HepG2 (cell line): ENCODE measurements around the gene PRKAR1A. TPM values are rescaled to one million over a fixed set of nuclear protein-coding genes. Genes with fewer than 3 reads are reported as not detected.

Source experiments
- ADNP ChIP-seq: sonication (generic); formaldehyde crosslinking; IDR thresholded peaks from 2 replicates; pipeline ENCODE4 v1.4.0; 2020; ENCODE audit warnings: missing genetic modification reagents
- ARNTL ChIP-seq: sonication (generic); formaldehyde crosslinking; IDR thresholded peaks from 2 replicates; pipeline ENCODE4 v1.4.0; 2020; ENCODE audit warnings: mild to moderate bottlenecking, missing genetic modification reagents
- BATF2 ChIP-seq: sonication (generic); formaldehyde crosslinking; IDR thresholded peaks from 2 replicates; pipeline ENCODE4 v1.8.0; 2022; ENCODE audit warnings: mild to moderate bottlenecking, missing genetic modification reagents, moderate library complexity
- HOXA7 ChIP-seq: sonication (generic); formaldehyde crosslinking; IDR thresholded peaks from 2 replicates; pipeline ENCODE4 v1.8.1; 2022; ENCODE audit warnings: mild to moderate bottlenecking, missing genetic modification reagents, moderate library complexity
- KAT2B ChIP-seq: fragments of 150-350 bp; IDR thresholded peaks from 2 replicates; pipeline ENCODE4 v1.6.1; 2014; ENCODE audit warnings: low read depth, low read length, borderline replicate concordance
- MYNN ChIP-seq: sonication (generic); formaldehyde crosslinking; IDR thresholded peaks from 2 replicates; pipeline ENCODE4 v1.4.0; 2020; ENCODE audit warnings: mild to moderate bottlenecking, low read depth, missing genetic modification reagents
- PCBP2 ChIP-seq: fragments of 200-400 bp; formaldehyde crosslinking; optimal IDR thresholded peaks from 2 replicates; pipeline ENCODE3; 2018; ENCODE audit warnings: low read length, low read depth; ENCODE audit not compliant: poor library complexity, severe bottlenecking
- RARG ChIP-seq: sonication (generic); formaldehyde crosslinking; IDR thresholded peaks from 2 replicates; pipeline ENCODE4 v1.4.0; 2020; ENCODE audit warnings: low read depth, mild to moderate bottlenecking, missing genetic modification reagents
- REXO4 ChIP-seq: sonication (generic); formaldehyde crosslinking; IDR thresholded peaks from 2 replicates; pipeline ENCODE4 v1.8.0; 2022; ENCODE audit warnings: missing genetic modification reagents, mild to moderate bottlenecking, borderline replicate concordance
- SNAPC4 ChIP-seq: sonication (generic); formaldehyde crosslinking; IDR thresholded peaks from 2 replicates; pipeline ENCODE4 v1.4.0; 2020; ENCODE audit warnings: mild to moderate bottlenecking, missing genetic modification reagents
- TARDBP ChIP-seq: sonication (generic); formaldehyde crosslinking; IDR thresholded peaks from 2 replicates; pipeline ENCODE4 v1.8.0; 2022; ENCODE audit warnings: mild to moderate bottlenecking, missing genetic modification reagents
- TBL1XR1 ChIP-seq: fragments of 150-350 bp; IDR thresholded peaks from 2 replicates; pipeline ENCODE4 v1.6.1; 2014; ENCODE audit warnings: borderline replicate concordance, low read length; ENCODE audit not compliant: partially characterized antibody
- TBP ChIP-seq: sonication (generic); formaldehyde crosslinking; IDR thresholded peaks from 2 replicates; pipeline ENCODE4 v1.5.0; 2020; ENCODE audit warnings: missing genetic modification reagents
- ZGPAT ChIP-seq: IDR thresholded peaks from 2 replicates; pipeline ENCODE4 v1.6.1; 2016; ENCODE audit warnings: mild to moderate bottlenecking
- ZNF547 ChIP-seq: sonication (generic); formaldehyde crosslinking; IDR thresholded peaks from 2 replicates; pipeline ENCODE4 v1.5.1; 2020; ENCODE audit warnings: mild to moderate bottlenecking, missing genetic modification reagents
- ZNF557 ChIP-seq: sonication (generic); formaldehyde crosslinking; IDR thresholded peaks from 2 replicates; pipeline ENCODE4 v1.4.0; 2020; ENCODE audit warnings: missing genetic modification reagents
- ZNF576 ChIP-seq: sonication (generic); formaldehyde crosslinking; IDR thresholded peaks from 2 replicates; pipeline ENCODE4 v1.4.0; 2020; ENCODE audit warnings: mild to moderate bottlenecking, missing genetic modification reagents
- ZNF598 ChIP-seq: sonication (generic); formaldehyde crosslinking; IDR thresholded peaks from 2 replicates; pipeline ENCODE4 v1.5.1; 2020; ENCODE audit warnings: mild to moderate bottlenecking, missing genetic modification reagents, borderline replicate concordance
- ZNF616 ChIP-seq: sonication (generic); formaldehyde crosslinking; IDR thresholded peaks from 2 replicates; pipeline ENCODE4 v1.5.0; 2020; ENCODE audit warnings: low read depth, mild to moderate bottlenecking, missing genetic modification reagents
- polyA plus RNA-seq, 8 experiments: library from polyadenylated mRNA; depleted of rRNA in 3 of 8; stranded (reverse) in 7 of 8; unstranded in 1 of 8; fragments of >200 nt; fragmentation: Illumina TruSeq in 4 of 8; extraction: Trizol in 4 of 8; gene quantifications; 2 replicates each; pipeline versions ENCODE4 v1.2.1 to v1.2.3, GENCODE V29; 2011 to 2016; ENCODE audit warnings: low read depth in 4 of 8, missing spikeins in 1 of 8, mixed read lengths in 1 of 8; ENCODE audit not compliant: insufficient read depth in 1 of 8
- total RNA-seq, 5 experiments: library from RNA; depleted of rRNA; stranded (reverse); fragments of >200 nt; fragmentation: Illumina TruSeq; extraction: Trizol; gene quantifications; 2 replicates each; pipeline ENCODE4 v1.2.3, GENCODE V29; 2016; ENCODE audit warnings: low read depth in 1 of 5
- TF ChIP-seq, protein P1 (sequence below): IDR thresholded peaks from 2 replicates; pipeline ENCODE4 v1.6.1; 2016; ENCODE audit warnings: low read depth, control low read depth

PRKAR1A gene
- total and polyA plus RNA-seq, 2 of the 13 experiments (the other 11 are each of a cell fraction or from before 2014, with no cell fraction given): 265 to 266 TPM

DNA sequence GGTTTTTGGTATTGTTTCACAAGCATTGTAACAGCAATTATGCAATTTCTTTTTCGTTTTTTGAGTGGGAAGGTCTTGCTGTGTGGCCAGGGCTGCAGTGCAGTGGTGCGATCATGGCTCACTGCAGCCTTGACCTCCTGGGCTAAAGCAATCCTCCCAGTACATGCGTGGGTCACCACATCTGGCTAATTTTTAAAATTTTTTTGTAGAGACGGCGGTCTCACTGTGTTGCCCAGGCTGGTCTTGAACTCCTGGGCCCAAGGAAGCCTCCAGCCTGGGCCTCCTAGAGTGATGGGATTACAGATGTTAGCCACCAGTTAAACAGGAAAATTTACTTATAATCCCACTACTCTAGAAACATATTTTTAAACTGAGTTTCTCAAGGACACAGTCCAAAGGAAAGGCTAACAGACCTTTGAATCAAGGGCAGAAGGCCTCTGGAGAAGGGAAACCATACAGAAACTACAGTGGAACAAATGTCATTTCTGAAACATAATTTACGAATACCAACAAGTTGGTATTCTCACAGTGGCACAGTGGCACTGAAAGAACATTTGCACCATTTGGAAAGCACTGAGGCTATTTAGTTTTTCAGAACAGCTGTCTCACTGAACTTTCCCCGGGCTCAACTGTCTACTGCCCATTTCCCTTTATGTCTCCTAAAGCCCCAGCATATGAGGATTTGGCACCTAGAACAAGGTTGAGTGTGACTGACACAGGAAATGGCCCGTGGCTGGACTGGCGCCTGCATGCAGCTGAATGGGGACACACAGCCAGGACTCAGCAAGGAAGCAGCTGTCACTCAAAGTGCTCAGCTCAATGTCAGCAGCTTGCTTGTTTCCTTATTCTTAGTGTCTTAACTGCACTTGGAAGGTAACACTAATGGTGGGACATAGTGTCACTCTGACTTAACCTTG lies 2.8 kb upstream of the PRKAR1A start (continued):
- TF ChIP-seq SNAPC4 (CRISPR knock-in tag): no peak
- no peak for TF ChIP-seq TBL1XR1
- no peak for TF ChIP-seq BATF2 (CRISPR knock-in tag)
- TF ChIP-seq RARG (CRISPR knock-in tag): no peak
- peak; percentile 85; the same call in 1 of the 2 replicates for TF ChIP-seq ADNP
- TF ChIP-seq ZNF547: no peak
- no peak for TF ChIP-seq REXO4 (CRISPR knock-in tag)
- no peak for TF ChIP-seq TBP
- peak; percentile 50; the same call in 1 of the 2 replicates for TF ChIP-seq ZGPAT (CRISPR knock-in tag)
- TF ChIP-seq HOXA7 (CRISPR knock-in tag): no peak
- no peak; the same call in 1 of the 2 replicates for TF ChIP-seq ZNF616 (CRISPR knock-in tag)
- no peak for TF ChIP-seq ZNF557 (CRISPR knock-in tag)
- TF ChIP-seq, protein P1, sequence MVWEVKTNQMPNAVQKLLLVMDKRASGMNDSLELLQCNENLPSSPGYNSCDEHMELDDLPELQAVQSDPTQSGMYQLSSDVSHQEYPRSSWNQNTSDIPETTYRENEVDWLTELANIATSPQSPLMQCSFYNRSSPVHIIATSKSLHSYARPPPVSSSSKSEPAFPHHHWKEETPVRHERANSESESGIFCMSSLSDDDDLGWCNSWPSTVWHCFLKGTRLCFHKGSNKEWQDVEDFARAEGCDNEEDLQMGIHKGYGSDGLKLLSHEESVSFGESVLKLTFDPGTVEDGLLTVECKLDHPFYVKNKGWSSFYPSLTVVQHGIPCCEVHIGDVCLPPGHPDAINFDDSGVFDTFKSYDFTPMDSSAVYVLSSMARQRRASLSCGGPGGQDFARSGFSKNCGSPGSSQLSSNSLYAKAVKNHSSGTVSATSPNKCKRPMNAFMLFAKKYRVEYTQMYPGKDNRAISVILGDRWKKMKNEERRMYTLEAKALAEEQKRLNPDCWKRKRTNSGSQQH (CRISPR knock-in tag): 0 out of 2 replicates have a peak, but pooled peaks have one; percentile 50
- no peak for TF ChIP-seq ZNF576 (CRISPR knock-in tag)
- no peak for TF ChIP-seq MYNN
- TF ChIP-seq ZNF598 (CRISPR knock-in tag): no peak
- no peak for TF ChIP-seq TARDBP
- TF ChIP-seq PCBP2: no peak
- TF ChIP-seq KAT2B: no peak
- no peak for TF ChIP-seq ARNTL (CRISPR knock-in tag)
